ENCODE results near the gene NEDD4L.

DNA sequence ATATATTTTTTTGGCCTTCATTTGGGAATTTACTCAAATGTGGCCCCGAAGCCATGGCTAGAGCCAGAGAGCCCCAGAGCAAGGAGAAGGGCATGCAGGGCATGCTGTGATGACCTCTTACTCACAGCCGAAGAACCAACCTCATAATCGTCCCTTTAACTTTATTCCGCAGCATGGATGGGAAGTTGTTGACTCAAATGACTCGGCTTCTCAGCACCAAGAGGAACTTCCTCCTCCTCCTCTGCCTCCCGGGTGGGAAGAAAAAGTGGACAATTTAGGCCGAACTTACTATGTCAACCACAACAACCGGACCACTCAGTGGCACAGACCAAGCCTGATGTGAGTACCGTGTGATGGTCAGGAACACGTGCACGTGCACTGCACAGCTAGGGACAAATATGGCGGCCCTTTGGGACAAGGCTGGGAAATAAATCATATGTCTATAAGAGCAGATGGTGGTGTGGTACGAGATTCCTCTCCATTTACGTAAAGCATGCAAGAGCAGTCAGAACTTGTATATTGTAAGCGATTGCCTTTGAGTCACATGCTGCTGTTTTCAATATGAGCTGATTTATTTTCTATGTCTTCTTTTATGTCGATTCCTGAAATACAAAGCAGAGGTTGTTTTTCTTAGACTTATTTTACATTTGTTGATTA lies 280.9 kb downstream of the NEDD4L start:
- TF ChIP-seq, protein P1, sequence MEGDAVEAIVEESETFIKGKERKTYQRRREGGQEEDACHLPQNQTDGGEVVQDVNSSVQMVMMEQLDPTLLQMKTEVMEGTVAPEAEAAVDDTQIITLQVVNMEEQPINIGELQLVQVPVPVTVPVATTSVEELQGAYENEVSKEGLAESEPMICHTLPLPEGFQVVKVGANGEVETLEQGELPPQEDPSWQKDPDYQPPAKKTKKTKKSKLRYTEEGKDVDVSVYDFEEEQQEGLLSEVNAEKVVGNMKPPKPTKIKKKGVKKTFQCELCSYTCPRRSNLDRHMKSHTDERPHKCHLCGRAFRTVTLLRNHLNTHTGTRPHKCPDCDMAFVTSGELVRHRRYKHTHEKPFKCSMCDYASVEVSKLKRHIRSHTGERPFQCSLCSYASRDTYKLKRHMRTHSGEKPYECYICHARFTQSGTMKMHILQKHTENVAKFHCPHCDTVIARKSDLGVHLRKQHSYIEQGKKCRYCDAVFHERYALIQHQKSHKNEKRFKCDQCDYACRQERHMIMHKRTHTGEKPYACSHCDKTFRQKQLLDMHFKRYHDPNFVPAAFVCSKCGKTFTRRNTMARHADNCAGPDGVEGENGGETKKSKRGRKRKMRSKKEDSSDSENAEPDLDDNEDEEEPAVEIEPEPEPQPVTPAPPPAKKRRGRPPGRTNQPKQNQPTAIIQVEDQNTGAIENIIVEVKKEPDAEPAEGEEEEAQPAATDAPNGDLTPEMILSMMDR (IDR thresholded peaks at IDR 0.05 in 2 of 3, conservative IDR thresholded peaks at IDR 0.05 in 1 of 3; ENCODE audit: control insufficient read depth in 2 of 3, extremely low read depth in 1 of 3, insufficient read depth in 1 of 3, low read depth in 3 of 3, low read length in 3 of 3) = no peak
- TF ChIP-seq MYC (IDR thresholded peaks at IDR 0.05; ENCODE audit: insufficient read depth, insufficient read length, insufficient replicate concordance, low read length, severe bottlenecking) = no peak
- TF ChIP-seq SIN3A (IDR thresholded peaks at IDR 0.05; ENCODE audit: low read depth, low read length) = no peak
- TF ChIP-seq ZNF217 (IDR thresholded peaks at IDR 0.05) = no peak
- TF ChIP-seq, protein P2, sequence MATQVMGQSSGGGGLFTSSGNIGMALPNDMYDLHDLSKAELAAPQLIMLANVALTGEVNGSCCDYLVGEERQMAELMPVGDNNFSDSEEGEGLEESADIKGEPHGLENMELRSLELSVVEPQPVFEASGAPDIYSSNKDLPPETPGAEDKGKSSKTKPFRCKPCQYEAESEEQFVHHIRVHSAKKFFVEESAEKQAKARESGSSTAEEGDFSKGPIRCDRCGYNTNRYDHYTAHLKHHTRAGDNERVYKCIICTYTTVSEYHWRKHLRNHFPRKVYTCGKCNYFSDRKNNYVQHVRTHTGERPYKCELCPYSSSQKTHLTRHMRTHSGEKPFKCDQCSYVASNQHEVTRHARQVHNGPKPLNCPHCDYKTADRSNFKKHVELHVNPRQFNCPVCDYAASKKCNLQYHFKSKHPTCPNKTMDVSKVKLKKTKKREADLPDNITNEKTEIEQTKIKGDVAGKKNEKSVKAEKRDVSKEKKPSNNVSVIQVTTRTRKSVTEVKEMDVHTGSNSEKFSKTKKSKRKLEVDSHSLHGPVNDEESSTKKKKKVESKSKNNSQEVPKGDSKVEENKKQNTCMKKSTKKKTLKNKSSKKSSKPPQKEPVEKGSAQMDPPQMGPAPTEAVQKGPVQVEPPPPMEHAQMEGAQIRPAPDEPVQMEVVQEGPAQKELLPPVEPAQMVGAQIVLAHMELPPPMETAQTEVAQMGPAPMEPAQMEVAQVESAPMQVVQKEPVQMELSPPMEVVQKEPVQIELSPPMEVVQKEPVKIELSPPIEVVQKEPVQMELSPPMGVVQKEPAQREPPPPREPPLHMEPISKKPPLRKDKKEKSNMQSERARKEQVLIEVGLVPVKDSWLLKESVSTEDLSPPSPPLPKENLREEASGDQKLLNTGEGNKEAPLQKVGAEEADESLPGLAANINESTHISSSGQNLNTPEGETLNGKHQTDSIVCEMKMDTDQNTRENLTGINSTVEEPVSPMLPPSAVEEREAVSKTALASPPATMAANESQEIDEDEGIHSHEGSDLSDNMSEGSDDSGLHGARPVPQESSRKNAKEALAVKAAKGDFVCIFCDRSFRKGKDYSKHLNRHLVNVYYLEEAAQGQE (IDR thresholded peaks at IDR 0.05; ENCODE audit: low read depth, low read length) = no peak
- no peak for TF ChIP-seq GABPA (IDR thresholded peaks at IDR 0.05; ENCODE audit: low read depth)
